Measurements from ENCODE around the gene OR8B3. TPM values are rescaled to one million over a fixed set of nuclear protein-coding genes. Genes with fewer than 3 reads are reported as not detected.

Gene OR8B3
- polyA plus RNA-seq, 2 of the 4 experiments (the other 2 are of a cell fraction), result not detected

DNA sequence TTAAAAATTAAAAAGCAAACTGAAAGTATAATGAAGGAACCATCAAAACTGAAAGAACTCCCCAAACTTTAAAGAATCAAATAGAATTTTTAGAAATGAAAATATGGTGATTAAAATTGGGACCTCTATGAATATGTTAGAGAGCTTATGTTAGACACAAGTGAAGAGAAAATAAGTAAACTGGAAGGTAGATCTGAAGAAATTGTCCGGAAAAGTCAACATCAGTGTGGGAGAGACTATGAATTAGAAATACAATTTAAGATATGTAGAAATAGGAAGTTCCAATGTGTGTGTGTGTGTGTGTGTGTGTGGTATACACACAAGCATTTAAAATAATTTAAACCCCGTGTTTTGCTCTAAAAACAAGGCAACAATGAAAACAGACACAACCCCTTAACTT, 30.8 kb upstream of the OR8B3 start:
- Histone ChIP-seq H3K9me3 (no peaks in the 10 kb centered on the region), H3K4me3 (no peak overlapping the region), H3K27ac (no peak overlapping the region), H3K4me1 (no peaks in the 10 kb centered on the region), H3K4me2 (no peak overlapping the region)
- no peak for TF ChIP-seq RFX5 (IDR thresholded peaks at IDR 0.05)
- no peak for TF ChIP-seq NR3C1 (IDR thresholded peaks at IDR 0.05)
- TF ChIP-seq FOSL2 (IDR thresholded peaks at IDR 0.05), result no peak
- no peak for TF ChIP-seq FOSL2 (CRISPR knock-in tag; IDR thresholded peaks at IDR 0.05)
- TF ChIP-seq PHF8 (IDR thresholded peaks at IDR 0.05; ENCODE audit: borderline replicate concordance, low read depth), result no peak
- TF ChIP-seq MAFK (IDR thresholded peaks at IDR 0.05; ENCODE audit: partially characterized antibody), result no peak
- TF ChIP-seq EP300 (IDR thresholded peaks at IDR 0.05), result no peak
- no peak for TF ChIP-seq RCOR1 (IDR thresholded peaks at IDR 0.05; ENCODE audit: low read depth, low read length)
- TF ChIP-seq POLR2A (IDR thresholded peaks at IDR 0.05; ENCODE audit: low read length), result no peak
- no peak for DNase-seq (ENCODE audit: low read depth in 1 of 2, low spot score in 1 of 2)
- ChIA-PET POLR2A (no interaction called here), CTCF (interaction anchor here (0.7 to 1.7 kb wide), 3 partner anchors 20 to 28 kb away, joined by 3 to 5 read pairs (median 4); no protein-coding TSS in a partner anchor)
- FAIRE-seq, result no peak
- WGBS (ENCODE audit: missing lambda C conversion rate), result 21% methylated on average over 2 of the region's 2 CpGs
- no peak for ATAC-seq

DNA sequence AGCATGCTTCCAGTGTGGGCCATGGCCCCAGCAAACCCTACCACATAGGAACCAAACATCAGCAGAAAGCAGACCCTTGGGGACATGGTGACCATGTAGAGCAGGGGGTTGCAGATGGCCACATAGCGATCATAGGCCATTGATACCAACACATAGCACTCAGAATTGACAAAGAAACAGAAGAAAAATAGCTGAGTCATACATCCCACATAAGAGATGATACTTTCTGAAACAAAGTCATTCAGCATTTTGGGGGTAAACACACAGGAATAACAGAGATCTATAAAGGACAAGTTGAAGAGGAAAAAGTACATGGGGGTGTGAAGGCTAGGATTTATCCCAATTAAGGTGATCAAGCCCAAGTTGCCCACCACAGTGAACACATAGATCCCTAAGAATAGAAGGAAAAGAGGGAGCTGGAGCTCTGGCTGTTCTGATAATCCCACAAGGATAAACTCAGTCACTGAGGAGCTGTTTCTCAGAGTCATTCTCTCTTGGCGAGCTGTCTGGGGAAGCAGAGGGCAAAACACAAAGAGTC, 25.6 kb upstream of the OR8B3 start, which contains the start of gene OR8B4:
Gene OR8B4 (minus strand): TSS at position 488 of the 538 bp plus-strand sequence. CDS start 0 bp downstream, at position 488.
- no peak for FAIRE-seq
- ATAC-seq, result no peak
- no peak within 1 kb of the TSS for H3K4me2 ChIP-seq
- 50% methylated on average over 2 of the region's 2 CpGs for WGBS (ENCODE audit: missing lambda C conversion rate)
- no peaks in the 10 kb centered on the region for H3K9me3 ChIP-seq
- H3K4me3 ChIP-seq, result no peak within 1 kb of the TSS
- no peak within 1 kb of the TSS for H3K27ac ChIP-seq
- CTCF ChIA-PET, result interaction anchor here (1.2 to 3.0 kb wide), 2 partner anchors 9 to 161 kb away, joined by 3 to 14 read pairs; no protein-coding TSS in a partner anchor
- TF ChIP-seq NFE2L2 (conservative IDR thresholded peaks at IDR 0.05; ENCODE audit: low read length) (peak; percentile 68), MAFK (IDR thresholded peaks at IDR 0.05; ENCODE audit: partially characterized antibody) (peak; percentile 79), HEYL (CRISPR knock-in tag; IDR thresholded peaks at IDR 0.05) (no peak), FOSB (CRISPR knock-in tag; IDR thresholded peaks at IDR 0.05) (no peak)
- TF ChIP-seq, protein P1, sequence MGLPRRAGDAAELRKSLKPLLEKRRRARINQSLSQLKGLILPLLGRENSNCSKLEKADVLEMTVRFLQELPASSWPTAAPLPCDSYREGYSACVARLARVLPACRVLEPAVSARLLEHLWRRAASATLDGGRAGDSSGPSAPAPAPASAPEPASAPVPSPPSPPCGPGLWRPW (IDR thresholded peaks at IDR 0.05), result no peak
- TF ChIP-seq, protein P2, sequence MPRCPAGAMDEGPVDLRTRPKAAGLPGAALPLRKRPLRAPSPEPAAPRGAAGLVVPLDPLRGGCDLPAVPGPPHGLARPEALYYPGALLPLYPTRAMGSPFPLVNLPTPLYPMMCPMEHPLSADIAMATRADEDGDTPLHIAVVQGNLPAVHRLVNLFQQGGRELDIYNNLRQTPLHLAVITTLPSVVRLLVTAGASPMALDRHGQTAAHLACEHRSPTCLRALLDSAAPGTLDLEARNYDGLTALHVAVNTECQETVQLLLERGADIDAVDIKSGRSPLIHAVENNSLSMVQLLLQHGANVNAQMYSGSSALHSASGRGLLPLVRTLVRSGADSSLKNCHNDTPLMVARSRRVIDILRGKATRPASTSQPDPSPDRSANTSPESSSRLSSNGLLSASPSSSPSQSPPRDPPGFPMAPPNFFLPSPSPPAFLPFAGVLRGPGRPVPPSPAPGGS (IDR thresholded peaks at IDR 0.05), result no peak
- no peak for DNase-seq (ENCODE audit: low read depth in 1 of 2, low spot score in 1 of 2)
- POLR2A ChIA-PET, result no interaction called here
- no peaks in the 10 kb centered on the region for H3K4me1 ChIP-seq

DNA sequence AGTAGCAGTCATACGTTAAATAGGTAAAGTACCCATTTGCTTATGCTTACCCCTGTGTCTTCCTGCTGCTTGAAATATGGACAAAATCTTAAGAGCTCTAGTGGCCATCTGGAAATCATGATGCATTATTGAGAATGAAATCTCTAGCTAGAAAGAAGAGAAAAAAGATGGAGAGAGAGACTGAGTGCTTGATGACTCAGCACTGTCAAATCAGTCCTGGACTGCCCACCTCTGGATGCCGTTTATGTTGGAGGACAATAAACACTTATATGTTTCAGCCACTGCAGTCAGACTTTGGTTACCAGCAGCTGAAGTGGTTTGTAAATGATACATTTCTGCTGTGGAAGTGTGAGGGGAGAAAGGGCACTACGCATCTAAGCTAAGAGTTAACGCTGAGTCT, 22.2 kb upstream of the OR8B3 start:
- 41% methylated on average over 4 of the region's 4 CpGs for WGBS (ENCODE audit: missing lambda C conversion rate)
- Histone ChIP-seq H3K4me2 (no peak overlapping the region), H3K27ac (no peak overlapping the region), H3K4me1 (no peaks in the 10 kb centered on the region), H3K9me3 (no peaks in the 10 kb centered on the region), H3K4me3 (no peak overlapping the region)
- no peak for FAIRE-seq
- ChIA-PET CTCF (interaction anchor here (1.5 kb wide), 1 partner anchor 19 kb away, joined by 3 read pairs; no protein-coding TSS in a partner anchor), POLR2A (no interaction called here)
- no peak for ATAC-seq
- TF ChIP-seq HEYL (CRISPR knock-in tag; IDR thresholded peaks at IDR 0.05) (no peak), ZSCAN20 (CRISPR knock-in tag; IDR thresholded peaks at IDR 0.05) (no peak), KDM1A (IDR thresholded peaks at IDR 0.05; ENCODE audit: low read depth) (no peak), FOSB (CRISPR knock-in tag; IDR thresholded peaks at IDR 0.05) (no peak), RFX5 (IDR thresholded peaks at IDR 0.05) (no peak), CBX8 (IDR thresholded peaks at IDR 0.05) (no peak), POLR2A (IDR thresholded peaks at IDR 0.05; ENCODE audit: low read length) (no peak), PHF8 (IDR thresholded peaks at IDR 0.05; ENCODE audit: borderline replicate concordance, low read depth) (no peak), BHLHE40 (IDR thresholded peaks at IDR 0.05; ENCODE audit: low read depth, low read length) (no peak), NR3C1 (IDR thresholded peaks at IDR 0.05) (no peak), RAD21 (conservative IDR thresholded peaks at IDR 0.05 in 1 of 2, IDR thresholded peaks at IDR 0.05 in 1 of 2) (no peak), ZC3H11A (IDR thresholded peaks at IDR 0.05) (no peak), EHF (CRISPR knock-in tag; IDR thresholded peaks at IDR 0.05) (no peak), RARB (CRISPR knock-in tag; IDR thresholded peaks at IDR 0.05) (no peak), CEBPB (IDR thresholded peaks at IDR 0.05) (no peak)
- TF ChIP-seq, protein P3, sequence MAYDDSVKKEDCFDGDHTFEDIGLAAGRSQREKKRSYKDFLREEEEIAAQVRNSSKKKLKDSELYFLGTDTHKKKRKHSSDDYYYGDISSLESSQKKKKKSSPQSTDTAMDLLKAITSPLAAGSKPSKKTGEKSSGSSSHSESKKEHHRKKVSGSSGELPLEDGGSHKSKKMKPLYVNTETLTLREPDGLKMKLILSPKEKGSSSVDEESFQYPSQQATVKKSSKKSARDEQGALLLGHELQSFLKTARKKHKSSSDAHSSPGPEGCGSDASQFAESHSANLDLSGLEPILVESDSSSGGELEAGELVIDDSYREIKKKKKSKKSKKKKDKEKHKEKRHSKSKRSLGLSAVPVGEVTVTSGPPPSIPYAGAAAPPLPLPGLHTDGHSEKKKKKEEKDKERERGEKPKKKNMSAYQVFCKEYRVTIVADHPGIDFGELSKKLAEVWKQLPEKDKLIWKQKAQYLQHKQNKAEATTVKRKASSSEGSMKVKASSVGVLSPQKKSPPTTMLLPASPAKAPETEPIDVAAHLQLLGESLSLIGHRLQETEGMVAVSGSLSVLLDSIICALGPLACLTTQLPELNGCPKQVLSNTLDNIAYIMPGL (CRISPR knock-in tag; IDR thresholded peaks at IDR 0.05; ENCODE audit: borderline replicate concordance), result no peak
- TF ChIP-seq, protein P4, sequence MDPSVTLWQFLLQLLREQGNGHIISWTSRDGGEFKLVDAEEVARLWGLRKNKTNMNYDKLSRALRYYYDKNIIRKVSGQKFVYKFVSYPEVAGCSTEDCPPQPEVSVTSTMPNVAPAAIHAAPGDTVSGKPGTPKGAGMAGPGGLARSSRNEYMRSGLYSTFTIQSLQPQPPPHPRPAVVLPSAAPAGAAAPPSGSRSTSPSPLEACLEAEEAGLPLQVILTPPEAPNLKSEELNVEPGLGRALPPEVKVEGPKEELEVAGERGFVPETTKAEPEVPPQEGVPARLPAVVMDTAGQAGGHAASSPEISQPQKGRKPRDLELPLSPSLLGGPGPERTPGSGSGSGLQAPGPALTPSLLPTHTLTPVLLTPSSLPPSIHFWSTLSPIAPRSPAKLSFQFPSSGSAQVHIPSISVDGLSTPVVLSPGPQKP (IDR thresholded peaks at IDR 0.05; ENCODE audit: low read depth, low read length), result no peak
- TF ChIP-seq, protein P5, sequence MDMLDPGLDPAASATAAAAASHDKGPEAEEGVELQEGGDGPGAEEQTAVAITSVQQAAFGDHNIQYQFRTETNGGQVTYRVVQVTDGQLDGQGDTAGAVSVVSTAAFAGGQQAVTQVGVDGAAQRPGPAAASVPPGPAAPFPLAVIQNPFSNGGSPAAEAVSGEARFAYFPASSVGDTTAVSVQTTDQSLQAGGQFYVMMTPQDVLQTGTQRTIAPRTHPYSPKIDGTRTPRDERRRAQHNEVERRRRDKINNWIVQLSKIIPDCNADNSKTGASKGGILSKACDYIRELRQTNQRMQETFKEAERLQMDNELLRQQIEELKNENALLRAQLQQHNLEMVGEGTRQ (IDR thresholded peaks at IDR 0.05), result no peak
- TF ChIP-seq, protein P6, sequence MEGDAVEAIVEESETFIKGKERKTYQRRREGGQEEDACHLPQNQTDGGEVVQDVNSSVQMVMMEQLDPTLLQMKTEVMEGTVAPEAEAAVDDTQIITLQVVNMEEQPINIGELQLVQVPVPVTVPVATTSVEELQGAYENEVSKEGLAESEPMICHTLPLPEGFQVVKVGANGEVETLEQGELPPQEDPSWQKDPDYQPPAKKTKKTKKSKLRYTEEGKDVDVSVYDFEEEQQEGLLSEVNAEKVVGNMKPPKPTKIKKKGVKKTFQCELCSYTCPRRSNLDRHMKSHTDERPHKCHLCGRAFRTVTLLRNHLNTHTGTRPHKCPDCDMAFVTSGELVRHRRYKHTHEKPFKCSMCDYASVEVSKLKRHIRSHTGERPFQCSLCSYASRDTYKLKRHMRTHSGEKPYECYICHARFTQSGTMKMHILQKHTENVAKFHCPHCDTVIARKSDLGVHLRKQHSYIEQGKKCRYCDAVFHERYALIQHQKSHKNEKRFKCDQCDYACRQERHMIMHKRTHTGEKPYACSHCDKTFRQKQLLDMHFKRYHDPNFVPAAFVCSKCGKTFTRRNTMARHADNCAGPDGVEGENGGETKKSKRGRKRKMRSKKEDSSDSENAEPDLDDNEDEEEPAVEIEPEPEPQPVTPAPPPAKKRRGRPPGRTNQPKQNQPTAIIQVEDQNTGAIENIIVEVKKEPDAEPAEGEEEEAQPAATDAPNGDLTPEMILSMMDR (IDR thresholded peaks at IDR 0.05), result no peak
- DNase-seq (ENCODE audit: low read depth in 1 of 2, low spot score in 1 of 2), result no peak

Data from A549 (cell line).